Measurements from ENCODE around the gene KAZN.

GRCh38 chr1:14954930-14955329 lies 356.4 kb downstream of the KAZN start:
- TF ChIP-seq GATA2 (IDR thresholded peaks at IDR 0.05; ENCODE audit: low read depth, low read length) (no peak), GATA3 (IDR thresholded peaks at IDR 0.05; ENCODE audit: low read depth, low read length) (no peak)

Measured in SH-SY5Y (cell line).